Neural progenitor cell (in vitro differentiated cells): ENCODE data around the gene C8A.

Source experiments
- CTCF ChIP-seq: fragments of 200-600 bp; sonication (generic); IDR thresholded peaks from 2 replicates; pipeline ENCODE4 v1.5.1; 2017; ENCODE audit warnings: antibody characterized with exemption, mild to moderate bottlenecking
- EZH2 ChIP-seq: fragments of 200-600 bp; sonication (generic); IDR thresholded peaks from 2 replicates; pipeline ENCODE4 v1.6.1; 2017; ENCODE audit warnings: antibody characterized with exemption, mild to moderate bottlenecking, moderate library complexity
- EZH2phosphoT487 ChIP-seq: fragments of 200-600 bp; sonication (generic); IDR thresholded peaks from 2 replicates; pipeline ENCODE4 v1.6.1; 2017; ENCODE audit warnings: antibody characterized with exemption

- TF ChIP-seq CTCF (no peak), EZH2 (no peak), EZH2phosphoT487 (no peak)
Observed at GRCh38 chr1:56867491-56867890, 12.9 kb downstream of the C8A start.
